ENCODE data around the gene STX8.
"Not testable (repeated sequence)": the region's sequence is repeated elsewhere in the genome, so short reads cannot be mapped to it uniquely, and the experiment has no call there.

The STX8 gene

GRCh38 chr17:9286434-9286833, 289.2 kb downstream of the STX8 start:
- no peak for DNase-seq

GRCh38 chr17:9285602-9286427, 289.8 kb downstream of the STX8 start:
- DNase-seq: no peak

GRCh38 chr17:9284884-9285283, 290.7 kb downstream of the STX8 start:
- DNase-seq: no peak

GRCh38 chr17:9283909-9284308, 291.7 kb downstream of the STX8 start:
- no peak for DNase-seq

- DNase-seq: no peak
These were observed 295.7 kb downstream of the STX8 start for GRCh38 chr17:9279893-9280292.

- no peak for DNase-seq
These were observed 300.6 kb downstream of the STX8 start for GRCh38 chr17:9274973-9275372.

GRCh38 chr17:9273428-9274391, 301.9 kb downstream of the STX8 start:
- DNase-seq: no peak

GRCh38 chr17:9272501-9273200, 303.0 kb downstream of the STX8 start:
- no peak for DNase-seq

GRCh38 chr17:9271989-9272388, 303.6 kb downstream of the STX8 start:
- no peak for DNase-seq

GRCh38 chr17:9270921-9271320, 304.7 kb downstream of the STX8 start:
- DNase-seq: no peak

- no peak for DNase-seq
These were observed 306.1 kb downstream of the STX8 start for GRCh38 chr17:9269350-9270035.

GRCh38 chr17:9268546-9268945, 307.1 kb downstream of the STX8 start:
- DNase-seq: no peak

- no peak for DNase-seq
These were observed 308.9 kb downstream of the STX8 start for GRCh38 chr17:9266697-9267117.

GRCh38 chr17:9266031-9266680, 309.5 kb downstream of the STX8 start:
- no peak for DNase-seq

- no peak for DNase-seq
These were observed 314.3 kb downstream of the STX8 start for GRCh38 chr17:9261081-9262012.

GRCh38 chr17:9259419-9259818, 316.2 kb downstream of the STX8 start:
- DNase-seq: no peak

GRCh38 chr17:9258115-9259015, 317.3 kb downstream of the STX8 start:
- no peak for DNase-seq

- DNase-seq: not testable (repeated sequence)
These were observed 318.0 kb downstream of the STX8 start for GRCh38 chr17:9257630-9257965.

- DNase-seq: no peak
These were observed 318.6 kb downstream of the STX8 start for GRCh38 chr17:9256751-9257629.

All from activated naive CD4-positive, alpha-beta T cell (primary cell).